ENCODE measurements around the gene MEGF9. TPM values are rescaled to one million over a fixed set of nuclear protein-coding genes. Genes with fewer than 3 reads are reported as not detected.
A peak's percentile ranks its signal among the peaks of the same experiment; 100 is the strongest.

MEGF9 gene
- total RNA-seq, 8 experiments from 2014 or later, result 6.5 to 40.0 (median 14.1) TPM

- no peak for ATAC-seq (replicated peaks in 6 of 8)
- WGBS, 10 experiments, result 82 to 100% (median 92%) methylated on average over 1 to 8 of the region's 8 CpGs
- in situ Hi-C loops (cut with MboI; ENCODE audit: low pct_unique_long_range_greater_than_20kb in 2 of 9, low sequenced_read_pairs in 9 of 9, unreplicated experiment in 9 of 9), result no loop called here
- Histone ChIP-seq H3K27ac (no peak overlapping the region), H3K4me1 (replicated peaks in 1 of 2) (peaks cover 0 to 8% of the 10 kb centered on the region in 2 donors), H3K4me3 (no peak overlapping the region)
These were observed 51.8 kb downstream of the MEGF9 start for GRCh38 chr9:120662513-120662912.

- in situ Hi-C loops (cut with MboI; ENCODE audit: low pct_unique_long_range_greater_than_20kb in 2 of 9, low sequenced_read_pairs in 9 of 9, unreplicated experiment in 9 of 9), result no loop called here
- ATAC-seq (replicated peaks in 6 of 8), result peak in 1 of 8 experiments; percentile 20
- peaks cover 0 to 8% of the 10 kb centered on the region in 2 donors for H3K4me1 ChIP-seq (replicated peaks in 1 of 2)
- no peak overlapping the region for H3K27ac ChIP-seq
- H3K4me3 ChIP-seq, result no peak overlapping the region
- 50 to 100% (median 88%) methylated on average over 1 to 2 of the region's 2 CpGs; no CpG with 5 or more reads in 1 of the 10 experiments for WGBS, 10 experiments
These were observed 54.6 kb downstream of the MEGF9 start for GRCh38 chr9:120659676-120660075.

GRCh38 chr9:120659209-120659608 lies 55.1 kb downstream of the MEGF9 start:
- Histone ChIP-seq H3K4me3 (no peak overlapping the region), H3K27ac (no peak overlapping the region), H3K4me1 (replicated peaks in 1 of 2) (peaks cover 0 to 8% of the 10 kb centered on the region in 2 donors)
- 8 to 94% (median 85%) methylated on average over 1 to 3 of the region's 3 CpGs; no CpG with 5 or more reads in 1 of the 10 experiments for WGBS, 10 experiments
- in situ Hi-C loops (cut with MboI; ENCODE audit: low pct_unique_long_range_greater_than_20kb in 2 of 9, low sequenced_read_pairs in 9 of 9, unreplicated experiment in 9 of 9), result no loop called here
- ATAC-seq (replicated peaks in 6 of 8), result no peak

GRCh38 chr9:120655005-120655622 lies 59.2 kb downstream of the MEGF9 start:
- Histone ChIP-seq H3K4me1 (replicated peaks in 1 of 2) (peaks cover 0 to 5% of the 10 kb centered on the region in 2 donors), H3K27ac (no peak overlapping the region), H3K4me3 (no peak overlapping the region)
- ATAC-seq (replicated peaks in 6 of 8), result peak in 1 of 8 experiments; percentile 60
- 71 to 100% (median 87%) methylated on average over 2 to 4 of the region's 4 CpGs; no CpG with 5 or more reads in 1 of the 10 experiments for WGBS, 10 experiments
- in situ Hi-C loops (cut with MboI; ENCODE audit: low pct_unique_long_range_greater_than_20kb in 2 of 9, low sequenced_read_pairs in 9 of 9, unreplicated experiment in 9 of 9), result no loop called here

GRCh38 chr9:120654272-120654671 lies 60.0 kb downstream of the MEGF9 start:
- WGBS, 10 experiments, result 80 to 100% (median 93%) methylated on average over 1 to 4 of the region's 4 CpGs; no CpG with 5 or more reads in 1 of the 10 experiments
- H3K27ac ChIP-seq, result no peak overlapping the region
- peak in 2 of 8 experiments; percentile 67 to 78 for ATAC-seq (replicated peaks in 6 of 8)

GRCh38 chr9:120653762-120654161 lies 60.5 kb downstream of the MEGF9 start:
- Histone ChIP-seq H3K27ac (no peak overlapping the region), H3K4me3 (no peak overlapping the region), H3K4me1 (replicated peaks in 1 of 2) (no peaks in the 10 kb centered on the region)
- in situ Hi-C loops (cut with MboI; ENCODE audit: low pct_unique_long_range_greater_than_20kb in 2 of 9, low sequenced_read_pairs in 9 of 9, unreplicated experiment in 9 of 9), result no loop called here
- WGBS, 10 experiments, result 89 to 100% (median 100%) methylated on average over 1 of the region's 1 CpG; no CpG with 5 or more reads in 4 of the 10 experiments
- ATAC-seq (replicated peaks in 6 of 8), result no peak

More at GRCh38 chr9:120654272-120654671, 60.0 kb downstream of the MEGF9 start:
- Histone ChIP-seq H3K4me1 (replicated peaks in 1 of 2) (no peaks in the 10 kb centered on the region), H3K4me3 (no peak overlapping the region)
- in situ Hi-C loops (cut with MboI; ENCODE audit: low pct_unique_long_range_greater_than_20kb in 2 of 9, low sequenced_read_pairs in 9 of 9, unreplicated experiment in 9 of 9), result no loop called here

GRCh38 chr9:120652934-120653333 lies 61.3 kb downstream of the MEGF9 start:
- in situ Hi-C loops (cut with MboI; ENCODE audit: low pct_unique_long_range_greater_than_20kb in 2 of 9, low sequenced_read_pairs in 9 of 9, unreplicated experiment in 9 of 9), result no loop called here
- no peak overlapping the region for H3K4me3 ChIP-seq
- WGBS, 10 experiments, result 90 to 100% (median 100%) methylated on average over 1 to 2 of the region's 2 CpGs; no CpG with 5 or more reads in 3 of the 10 experiments
- ATAC-seq (replicated peaks in 6 of 8), result no peak
- H3K27ac ChIP-seq, result no peak overlapping the region
- H3K4me1 ChIP-seq (replicated peaks in 1 of 2), result no peaks in the 10 kb centered on the region

- ATAC-seq (replicated peaks in 6 of 8), result peak in 3 of 8 experiments; percentile 16 to 52 (median 28)
- Histone ChIP-seq H3K4me3 (no peak overlapping the region), H3K4me1 (replicated peaks in 1 of 2) (no peaks in the 10 kb centered on the region), H3K27ac (no peak overlapping the region)
- in situ Hi-C loops (cut with MboI; ENCODE audit: low pct_unique_long_range_greater_than_20kb in 2 of 9, low sequenced_read_pairs in 9 of 9, unreplicated experiment in 9 of 9), result no loop called here
- 25 to 100% (median 100%) methylated on average over 1 of the region's 1 CpG; no CpG with 5 or more reads in 3 of the 10 experiments for WGBS, 10 experiments
These were observed 63.9 kb downstream of the MEGF9 start for GRCh38 chr9:120650352-120650751.

GRCh38 chr9:120648581-120649197 lies 65.6 kb downstream of the MEGF9 start:
- no peak overlapping the region for H3K4me3 ChIP-seq
- H3K4me1 ChIP-seq (replicated peaks in 1 of 2), result no peaks in the 10 kb centered on the region
- WGBS, 10 experiments, result 0 to 100% (median 88%) methylated on average over 1 to 3 of the region's 3 CpGs; no CpG with 5 or more reads in 2 of the 10 experiments
- in situ Hi-C loops (cut with MboI; ENCODE audit: low pct_unique_long_range_greater_than_20kb in 2 of 9, low sequenced_read_pairs in 9 of 9, unreplicated experiment in 9 of 9), result no loop called here
- ATAC-seq (replicated peaks in 6 of 8), result peak in 2 of 8 experiments; percentile 50 to 92
- H3K27ac ChIP-seq, result no peak overlapping the region

GRCh38 chr9:120646948-120647347 lies 67.3 kb downstream of the MEGF9 start:
- no peak for ATAC-seq (replicated peaks in 6 of 8)
- in situ Hi-C loops (cut with MboI; ENCODE audit: low pct_unique_long_range_greater_than_20kb in 2 of 9, low sequenced_read_pairs in 9 of 9, unreplicated experiment in 9 of 9), result no loop called here
- no peak overlapping the region for H3K27ac ChIP-seq
- H3K4me3 ChIP-seq, result no peak overlapping the region
- WGBS, 10 experiments, result 83 to 100% (median 89%) methylated on average over 2 to 4 of the region's 4 CpGs; no CpG with 5 or more reads in 1 of the 10 experiments
- no peaks in the 10 kb centered on the region for H3K4me1 ChIP-seq (replicated peaks in 1 of 2)

- WGBS, 10 experiments, result 0 to 100% (median 100%) methylated on average over 1 of the region's 1 CpG; no CpG with 5 or more reads in 3 of the 10 experiments
- Histone ChIP-seq H3K4me3 (no peak overlapping the region), H3K27ac (no peak overlapping the region), H3K4me1 (replicated peaks in 1 of 2) (no peaks in the 10 kb centered on the region)
- in situ Hi-C loops (cut with MboI; ENCODE audit: low pct_unique_long_range_greater_than_20kb in 2 of 9, low sequenced_read_pairs in 9 of 9, unreplicated experiment in 9 of 9), result no loop called here
- ATAC-seq (replicated peaks in 6 of 8), result peak in 2 of 8 experiments; percentile 39 to 59
These were observed 68.5 kb downstream of the MEGF9 start for GRCh38 chr9:120645760-120646159.

- Histone ChIP-seq H3K4me1 (replicated peaks in 1 of 2) (no peaks in the 10 kb centered on the region), H3K27ac (no peak overlapping the region), H3K4me3 (no peak overlapping the region)
- no peak for ATAC-seq (replicated peaks in 6 of 8)
- in situ Hi-C loops (cut with MboI; ENCODE audit: low pct_unique_long_range_greater_than_20kb in 2 of 9, low sequenced_read_pairs in 9 of 9, unreplicated experiment in 9 of 9), result no loop called here
These were observed 71.2 kb downstream of the MEGF9 start for GRCh38 chr9:120643061-120643460.

GRCh38 chr9:120642129-120642770 lies 72.0 kb downstream of the MEGF9 start:
- no peak overlapping the region for H3K27ac ChIP-seq
- ATAC-seq (replicated peaks in 6 of 8), result no peak
- in situ Hi-C loops (cut with MboI; ENCODE audit: low pct_unique_long_range_greater_than_20kb in 2 of 9, low sequenced_read_pairs in 9 of 9, unreplicated experiment in 9 of 9), result no loop called here

More at GRCh38 chr9:120642129-120642770, 72.0 kb downstream of the MEGF9 start:
- Histone ChIP-seq H3K4me3 (no peak overlapping the region), H3K4me1 (replicated peaks in 1 of 2) (no peaks in the 10 kb centered on the region)
- WGBS, 10 experiments, result 50 to 100% (median 90%) methylated on average over 1 to 3 of the region's 3 CpGs; no CpG with 5 or more reads in 1 of the 10 experiments

Data from motor neuron (in vitro differentiated cells).